WTC11 (cell line): ENCODE results near the gene MALAT1.

Source experiments
- CBFB ChIP-seq: sonication (generic); formaldehyde crosslinking; IDR thresholded peaks from 2 replicates; pipeline ENCODE4 v1.8.1; 2022; ENCODE audit warnings: mild to moderate bottlenecking, low read depth, missing genetic modification reagents
- CREM ChIP-seq: sonication (generic); formaldehyde crosslinking; IDR thresholded peaks from 2 replicates; pipeline ENCODE4 v1.8.1; 2022; ENCODE audit warnings: mild to moderate bottlenecking, missing genetic modification reagents, moderate library complexity
- NFYB ChIP-seq: sonication (generic); formaldehyde crosslinking; conservative IDR thresholded peaks from 2 replicates; pipeline ENCODE4 v1.8.0; 2022; ENCODE audit warnings: low read depth, missing genetic modification reagents
- NR1H2 ChIP-seq: sonication (generic); formaldehyde crosslinking; IDR thresholded peaks from 2 replicates; pipeline ENCODE4 v1.9.0; 2021; ENCODE audit warnings: mild to moderate bottlenecking, moderate library complexity, missing genetic modification reagents
- TF ChIP-seq, protein P1 (sequence below): fragments of 200-600 bp; IDR thresholded peaks from 2 replicates; pipeline ENCODE4 v1.8.0; 2022; ENCODE audit warnings: antibody characterized with exemption
- TF ChIP-seq, protein P2 (sequence below): fragments of 250-450 bp; sonication (Bioruptor Pico); IDR thresholded peaks from 2 replicates; pipeline ENCODE4 v1.9.0; 2021; ENCODE audit warnings: mild to moderate bottlenecking, borderline replicate concordance

DNA sequence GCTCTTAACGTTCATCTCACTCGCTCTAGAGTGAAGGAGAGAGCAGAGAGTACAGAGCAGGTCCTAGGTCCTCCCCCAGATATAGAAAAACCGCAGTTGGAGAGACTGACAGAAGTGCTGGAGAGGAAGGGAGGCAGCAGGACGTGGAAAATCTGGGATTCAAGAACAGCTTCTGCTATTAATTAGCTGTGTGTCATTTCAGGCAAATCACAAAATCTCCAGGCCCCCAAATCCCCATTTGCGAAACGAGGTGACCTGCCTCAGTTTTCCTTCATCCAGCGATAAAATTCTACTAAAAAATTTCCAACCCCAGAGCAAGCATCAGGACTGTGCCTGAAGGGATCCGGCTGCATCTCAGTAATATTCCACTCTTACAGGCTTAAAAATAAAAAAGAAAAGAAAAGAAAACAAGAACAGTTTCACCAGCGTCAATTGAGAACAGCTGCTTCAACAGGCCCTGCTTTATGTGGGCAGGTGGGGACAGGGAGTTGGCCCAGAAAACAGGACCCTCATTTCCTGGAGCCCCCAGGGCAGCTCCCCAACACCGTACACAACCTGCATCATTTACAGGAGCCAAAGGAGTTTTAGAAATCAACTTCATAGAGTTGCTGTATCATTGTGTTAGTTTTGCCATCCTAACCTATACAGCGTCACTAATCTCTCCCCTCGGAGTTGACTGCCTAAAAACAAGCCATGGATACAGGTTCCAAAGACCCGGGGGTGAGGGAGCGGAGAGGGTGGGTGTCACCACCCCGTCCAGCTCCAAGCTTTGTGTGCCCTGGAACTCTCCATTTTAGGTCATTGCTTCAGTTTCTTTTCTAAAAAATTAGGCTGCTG, 2.3 kb upstream of the MALAT1 start:
- TF ChIP-seq, protein P1, sequence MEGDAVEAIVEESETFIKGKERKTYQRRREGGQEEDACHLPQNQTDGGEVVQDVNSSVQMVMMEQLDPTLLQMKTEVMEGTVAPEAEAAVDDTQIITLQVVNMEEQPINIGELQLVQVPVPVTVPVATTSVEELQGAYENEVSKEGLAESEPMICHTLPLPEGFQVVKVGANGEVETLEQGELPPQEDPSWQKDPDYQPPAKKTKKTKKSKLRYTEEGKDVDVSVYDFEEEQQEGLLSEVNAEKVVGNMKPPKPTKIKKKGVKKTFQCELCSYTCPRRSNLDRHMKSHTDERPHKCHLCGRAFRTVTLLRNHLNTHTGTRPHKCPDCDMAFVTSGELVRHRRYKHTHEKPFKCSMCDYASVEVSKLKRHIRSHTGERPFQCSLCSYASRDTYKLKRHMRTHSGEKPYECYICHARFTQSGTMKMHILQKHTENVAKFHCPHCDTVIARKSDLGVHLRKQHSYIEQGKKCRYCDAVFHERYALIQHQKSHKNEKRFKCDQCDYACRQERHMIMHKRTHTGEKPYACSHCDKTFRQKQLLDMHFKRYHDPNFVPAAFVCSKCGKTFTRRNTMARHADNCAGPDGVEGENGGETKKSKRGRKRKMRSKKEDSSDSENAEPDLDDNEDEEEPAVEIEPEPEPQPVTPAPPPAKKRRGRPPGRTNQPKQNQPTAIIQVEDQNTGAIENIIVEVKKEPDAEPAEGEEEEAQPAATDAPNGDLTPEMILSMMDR = no peak
- TF ChIP-seq CBFB (no peak), NFYB (no peak), NR1H2 (CRISPR knock-in tag) (no peak), CREM (CRISPR knock-in tag) (no peak)
- TF ChIP-seq, protein P2, sequence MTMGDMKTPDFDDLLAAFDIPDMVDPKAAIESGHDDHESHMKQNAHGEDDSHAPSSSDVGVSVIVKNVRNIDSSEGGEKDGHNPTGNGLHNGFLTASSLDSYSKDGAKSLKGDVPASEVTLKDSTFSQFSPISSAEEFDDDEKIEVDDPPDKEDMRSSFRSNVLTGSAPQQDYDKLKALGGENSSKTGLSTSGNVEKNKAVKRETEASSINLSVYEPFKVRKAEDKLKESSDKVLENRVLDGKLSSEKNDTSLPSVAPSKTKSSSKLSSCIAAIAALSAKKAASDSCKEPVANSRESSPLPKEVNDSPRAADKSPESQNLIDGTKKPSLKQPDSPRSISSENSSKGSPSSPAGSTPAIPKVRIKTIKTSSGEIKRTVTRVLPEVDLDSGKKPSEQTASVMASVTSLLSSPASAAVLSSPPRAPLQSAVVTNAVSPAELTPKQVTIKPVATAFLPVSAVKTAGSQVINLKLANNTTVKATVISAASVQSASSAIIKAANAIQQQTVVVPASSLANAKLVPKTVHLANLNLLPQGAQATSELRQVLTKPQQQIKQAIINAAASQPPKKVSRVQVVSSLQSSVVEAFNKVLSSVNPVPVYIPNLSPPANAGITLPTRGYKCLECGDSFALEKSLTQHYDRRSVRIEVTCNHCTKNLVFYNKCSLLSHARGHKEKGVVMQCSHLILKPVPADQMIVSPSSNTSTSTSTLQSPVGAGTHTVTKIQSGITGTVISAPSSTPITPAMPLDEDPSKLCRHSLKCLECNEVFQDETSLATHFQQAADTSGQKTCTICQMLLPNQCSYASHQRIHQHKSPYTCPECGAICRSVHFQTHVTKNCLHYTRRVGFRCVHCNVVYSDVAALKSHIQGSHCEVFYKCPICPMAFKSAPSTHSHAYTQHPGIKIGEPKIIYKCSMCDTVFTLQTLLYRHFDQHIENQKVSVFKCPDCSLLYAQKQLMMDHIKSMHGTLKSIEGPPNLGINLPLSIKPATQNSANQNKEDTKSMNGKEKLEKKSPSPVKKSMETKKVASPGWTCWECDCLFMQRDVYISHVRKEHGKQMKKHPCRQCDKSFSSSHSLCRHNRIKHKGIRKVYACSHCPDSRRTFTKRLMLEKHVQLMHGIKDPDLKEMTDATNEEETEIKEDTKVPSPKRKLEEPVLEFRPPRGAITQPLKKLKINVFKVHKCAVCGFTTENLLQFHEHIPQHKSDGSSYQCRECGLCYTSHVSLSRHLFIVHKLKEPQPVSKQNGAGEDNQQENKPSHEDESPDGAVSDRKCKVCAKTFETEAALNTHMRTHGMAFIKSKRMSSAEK (CRISPR knock-in tag) = no peak
